ENCODE measurements around the gene HSD17B4.
"Not testable (repeated sequence)": the region's sequence is repeated elsewhere in the genome, so short reads cannot be mapped to it uniquely, and the experiment has no call there.

GRCh38 chr5:119450627-119451026, 1.7 kb upstream of the HSD17B4 start:
- TF ChIP-seq EZH2 (IDR thresholded peaks at IDR 0.05; ENCODE audit: borderline replicate concordance, low read depth, low read length, severe bottlenecking), result not testable (repeated sequence)
- TF ChIP-seq, protein P1, sequence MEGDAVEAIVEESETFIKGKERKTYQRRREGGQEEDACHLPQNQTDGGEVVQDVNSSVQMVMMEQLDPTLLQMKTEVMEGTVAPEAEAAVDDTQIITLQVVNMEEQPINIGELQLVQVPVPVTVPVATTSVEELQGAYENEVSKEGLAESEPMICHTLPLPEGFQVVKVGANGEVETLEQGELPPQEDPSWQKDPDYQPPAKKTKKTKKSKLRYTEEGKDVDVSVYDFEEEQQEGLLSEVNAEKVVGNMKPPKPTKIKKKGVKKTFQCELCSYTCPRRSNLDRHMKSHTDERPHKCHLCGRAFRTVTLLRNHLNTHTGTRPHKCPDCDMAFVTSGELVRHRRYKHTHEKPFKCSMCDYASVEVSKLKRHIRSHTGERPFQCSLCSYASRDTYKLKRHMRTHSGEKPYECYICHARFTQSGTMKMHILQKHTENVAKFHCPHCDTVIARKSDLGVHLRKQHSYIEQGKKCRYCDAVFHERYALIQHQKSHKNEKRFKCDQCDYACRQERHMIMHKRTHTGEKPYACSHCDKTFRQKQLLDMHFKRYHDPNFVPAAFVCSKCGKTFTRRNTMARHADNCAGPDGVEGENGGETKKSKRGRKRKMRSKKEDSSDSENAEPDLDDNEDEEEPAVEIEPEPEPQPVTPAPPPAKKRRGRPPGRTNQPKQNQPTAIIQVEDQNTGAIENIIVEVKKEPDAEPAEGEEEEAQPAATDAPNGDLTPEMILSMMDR (IDR thresholded peaks at IDR 0.05; ENCODE audit: borderline replicate concordance, extremely low read depth, low read length, poor library complexity, severe bottlenecking), result not testable (repeated sequence)

Measured in DND-41 (cell line).